NT2/D1 (cell line): ENCODE measurements around the gene DLX2.
"Not testable (repeated sequence)": the region's sequence is repeated elsewhere in the genome, so short reads cannot be mapped to it uniquely, and the experiment has no call there.

Experiments used
- SUZ12 ChIP-seq: IDR thresholded peaks from 2 replicates; pipeline ENCODE4 v1.6.1; 2011; ENCODE audit not compliant: insufficient read length, insufficient read depth; ENCODE audit errors: extremely low read depth
- YY1 ChIP-seq: IDR thresholded peaks from 2 replicates; pipeline ENCODE4 v1.6.1; 2011; ENCODE audit not compliant: insufficient read length, insufficient read depth
- ZNF274 ChIP-seq: IDR thresholded peaks from 2 replicates; pipeline ENCODE4 v1.6.1; 2011; ENCODE audit warnings: mild to moderate bottlenecking, low read depth, low read length

DNA sequence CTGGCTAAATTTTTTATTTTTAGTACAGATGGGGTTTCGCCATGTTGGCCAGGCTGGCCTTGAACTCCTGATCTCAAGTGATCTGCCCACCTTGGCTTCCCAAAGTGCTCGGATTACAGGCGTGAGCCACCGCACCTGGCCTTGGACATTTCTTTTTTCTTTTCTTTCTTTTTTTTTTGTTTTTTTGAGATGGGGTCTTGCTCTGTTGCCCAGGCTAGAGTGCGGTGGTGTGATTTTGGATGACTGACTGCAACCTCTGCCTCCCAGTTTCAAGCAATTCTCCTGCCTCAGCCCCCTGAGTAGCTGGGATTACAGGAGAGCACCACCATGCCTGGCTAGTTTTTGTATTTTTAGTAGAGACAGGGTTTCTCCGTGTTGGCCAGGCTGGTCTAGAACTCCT lies 11.5 kb upstream of the DLX2 start:
- not testable (repeated sequence) for TF ChIP-seq YY1, ZNF274, SUZ12
